BLaER1 treated with 17β-estradiol and CSF1 and Interleukin-3, amounts not matched to agents 10 nM and 100 nM (cell line): ENCODE results near the gene CREB3L2.

Experiments used
- H3K27ac ChIP-seq, 11 experiments: shearing (Covaris generic); formaldehyde crosslinking; 2 replicates each; pipeline ENCODE4 v1.8.1; 2022
- H3K27me3 ChIP-seq, 11 experiments: shearing (Covaris generic); formaldehyde crosslinking; 2 replicates each; pipeline ENCODE4 v1.8.1; 2022
- H3K36me3 ChIP-seq, 11 experiments: shearing (Covaris generic); formaldehyde crosslinking; 2 replicates each; pipeline ENCODE4 v1.8.1; 2022
- H3K4me1 ChIP-seq, 10 experiments: shearing (Covaris generic); formaldehyde crosslinking; 2 replicates each; pipeline ENCODE4 v1.8.1; 2022
- H3K4me2 ChIP-seq, 11 experiments: shearing (Covaris generic); formaldehyde crosslinking; 2 replicates each; pipeline ENCODE4 v1.8.1; 2022
- H3K4me3 ChIP-seq, 10 experiments: shearing (Covaris generic); formaldehyde crosslinking; 2 replicates each; pipeline ENCODE4 v1.8.1; 2022
- H3K9ac ChIP-seq, 11 experiments: shearing (Covaris generic); formaldehyde crosslinking; 2 replicates each; pipeline ENCODE4 v1.8.1; 2022
- H3K9me3 ChIP-seq, 11 experiments: shearing (Covaris generic); formaldehyde crosslinking; replicated peaks in 1 of 11; 2 replicates each; pipeline ENCODE4 v1.8.1; 2022
- H4K20me1 ChIP-seq, 11 experiments: shearing (Covaris generic); formaldehyde crosslinking; 2 replicates each; pipeline ENCODE4 v1.8.1; 2022
- Cebpa-rat ChIP-seq, 11 experiments: shearing (Covaris generic); IDR thresholded peaks; 2 replicates each; pipeline ENCODE4 v1.8.1; 2022

CREB3L2 gene

DNA sequence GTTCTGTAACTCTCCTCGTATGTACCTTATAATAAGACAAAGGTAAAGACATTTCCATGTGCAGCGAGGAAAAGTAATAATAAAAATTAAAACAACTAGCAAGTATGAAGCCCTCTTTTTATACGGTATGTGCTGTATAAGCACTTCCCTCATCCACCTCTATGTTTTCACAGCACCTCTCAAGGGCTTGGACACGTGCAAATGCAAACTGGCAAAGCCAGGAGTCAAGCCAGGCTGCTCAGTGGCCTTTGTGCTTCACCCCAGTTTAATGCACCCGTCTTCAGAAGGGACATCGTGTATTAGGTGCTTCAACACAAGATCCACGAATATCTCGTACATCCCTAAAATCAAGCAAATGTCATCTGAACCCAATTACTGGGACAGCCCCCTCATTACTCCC lies 153.8 kb downstream of the CREB3L2 start:
- H3K4me1 ChIP-seq, result peaks cover 19 to 36% (median 29%) of the 10 kb centered on the region in 10 experiments
- no peak overlapping the region for H3K27ac ChIP-seq
- TF ChIP-seq Cebpa-rat (IDR thresholded peaks at IDR 0.05), result no peak
- no peaks in the 10 kb centered on the region for H3K36me3 ChIP-seq
- H3K9ac ChIP-seq, result no peak overlapping the region; a peak in 2 of 22 replicates
- H4K20me1 ChIP-seq, result no peaks in the 10 kb centered on the region
- no peak overlapping the region for H3K4me3 ChIP-seq
- peaks cover 0 to 6% (median 0%) of the 10 kb centered on the region in 11 experiments; a peak in 1 of 22 replicates for H3K9me3 ChIP-seq
- peaks cover 36 to 52% (median 46%) of the 10 kb centered on the region in 11 experiments for H3K27me3 ChIP-seq
- H3K4me2 ChIP-seq, result peak overlapping the region in 7 of 11 experiments; percentile 96 to 100 (median 99); a peak in 9 of 22 replicates

DNA sequence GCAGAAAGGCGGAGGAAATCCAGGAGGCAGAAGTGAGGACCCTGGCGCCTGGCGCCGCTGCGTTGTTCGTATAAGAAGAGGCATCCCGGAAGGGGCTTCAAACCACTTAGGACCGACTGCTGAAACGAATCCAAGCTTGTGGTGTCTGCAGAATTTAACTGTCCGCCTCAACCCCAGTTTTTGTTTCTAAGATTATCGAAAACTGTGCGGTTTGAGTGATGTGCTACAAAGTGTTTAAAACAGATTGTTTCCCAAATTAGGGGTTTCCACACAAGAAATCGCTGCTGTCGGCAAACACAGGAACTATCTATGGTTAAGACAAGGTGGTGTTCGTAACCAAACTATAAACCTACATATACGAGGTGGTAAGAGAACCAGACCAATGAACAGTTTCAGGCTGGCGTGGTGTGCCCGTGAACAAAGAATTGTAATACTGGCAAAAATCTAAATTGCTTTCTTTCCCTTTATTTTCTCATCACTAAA lies 154.3 kb downstream of the CREB3L2 start:
- H3K4me1 ChIP-seq, result peaks cover 19 to 36% (median 29%) of the 10 kb centered on the region in 10 experiments
- peak overlapping the region; percentile 50 to 75 (median 64); a peak in 20 of 22 replicates for H3K9ac ChIP-seq
- peak overlapping the region; percentile 96 to 100 (median 99) for H3K4me2 ChIP-seq
- H4K20me1 ChIP-seq, result no peaks in the 10 kb centered on the region
- H3K27me3 ChIP-seq, result peaks cover 36 to 52% (median 46%) of the 10 kb centered on the region in 11 experiments
- peak overlapping the region in 7 of 11 experiments; percentile 2 to 45 (median 36); a peak in 6 of 22 replicates for H3K27ac ChIP-seq
- peaks cover 0 to 6% (median 0%) of the 10 kb centered on the region in 11 experiments; a peak in 1 of 22 replicates for H3K9me3 ChIP-seq
- H3K4me3 ChIP-seq, result peak overlapping the region; percentile 56 to 77 (median 69)
- TF ChIP-seq Cebpa-rat (IDR thresholded peaks at IDR 0.05), result no peak
- no peaks in the 10 kb centered on the region for H3K36me3 ChIP-seq

DNA sequence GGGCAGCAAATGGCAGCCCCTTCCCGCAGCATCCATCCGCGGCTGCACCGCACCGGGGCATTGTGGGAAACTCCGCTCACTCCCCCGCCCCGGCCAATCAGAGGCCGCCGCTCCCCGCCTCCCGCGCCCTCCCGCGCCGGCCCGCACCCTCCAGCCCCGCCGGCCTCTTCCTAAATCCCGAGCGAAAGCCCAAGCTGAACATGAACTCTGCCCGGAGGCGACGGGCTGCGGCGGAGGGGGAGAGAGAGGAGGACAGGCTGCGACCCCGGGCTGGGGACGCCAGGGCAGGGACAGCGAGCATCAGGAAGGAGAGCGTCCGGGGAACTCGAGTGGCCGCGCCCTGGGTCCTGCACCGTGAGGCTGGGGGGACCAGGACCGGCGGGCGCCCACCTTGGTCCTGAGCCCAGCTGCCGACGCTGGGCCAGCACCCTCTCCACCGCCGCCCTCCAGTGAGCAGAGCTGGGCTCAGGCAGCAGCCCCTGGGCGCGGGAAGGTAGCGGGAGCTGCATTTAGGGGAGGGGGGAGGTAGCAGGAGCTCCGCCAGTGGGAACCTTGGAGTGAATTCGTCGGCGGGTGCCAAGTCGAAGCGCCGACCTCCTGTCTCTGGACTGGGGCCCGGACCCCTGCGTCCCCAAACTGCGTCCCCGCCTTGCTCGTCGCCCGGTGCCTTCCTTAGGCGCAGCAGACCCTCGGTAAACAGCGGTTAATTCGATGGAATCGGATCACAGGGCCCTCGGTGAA lies 154.9 kb downstream of the CREB3L2 start, which contains the start of gene DGKI:
TSS of gene DGKI (minus strand) at position 148 of the 741 bp plus-strand sequence.
- peak within 1 kb of the TSS; percentile 50 to 75 (median 64); a peak in 21 of 22 replicates for H3K9ac ChIP-seq

DNA sequence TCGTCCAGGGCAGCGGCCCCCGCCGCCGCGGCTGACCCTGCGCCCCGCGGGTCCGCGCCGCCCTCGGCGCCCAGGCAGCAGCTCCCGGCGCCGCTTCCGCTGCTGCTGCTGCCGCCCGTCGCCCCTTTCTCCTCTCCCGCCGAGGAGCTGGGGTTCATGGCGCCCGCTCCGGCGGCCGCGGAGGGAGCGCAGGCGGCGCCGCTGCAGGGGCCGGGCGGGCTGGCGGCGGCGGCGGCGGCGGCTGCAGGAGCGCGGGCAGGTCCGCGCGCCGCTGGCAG lies 155.4 kb downstream of the CREB3L2 start:
- Histone ChIP-seq H3K4me3 (peak overlapping the region; percentile 56 to 77 (median 69)), H3K4me1 (peaks cover 19 to 36% (median 29%) of the 10 kb centered on the region in 10 experiments), H3K27me3 (peaks cover 36 to 52% (median 46%) of the 10 kb centered on the region in 11 experiments), H3K9ac (peak overlapping the region; percentile 50 to 75 (median 64); a peak in 20 of 22 replicates), H3K27ac (peak overlapping the region in 4 of 11 experiments; percentile 6 to 45 (median 18); a peak in 1 of 22 replicates), H3K9me3 (peaks cover 0 to 6% (median 0%) of the 10 kb centered on the region in 11 experiments; a peak in 1 of 22 replicates), H4K20me1 (no peaks in the 10 kb centered on the region), H3K36me3 (no peaks in the 10 kb centered on the region), H3K4me2 (peak overlapping the region; percentile 96 to 100 (median 99))
- no peak for TF ChIP-seq Cebpa-rat (IDR thresholded peaks at IDR 0.05)

More for the DNA sequence above, 154.9 kb downstream of the CREB3L2 start, which contains the start of gene DGKI:
- H3K36me3 ChIP-seq, result no peaks in the 10 kb centered on the region
- no peak for TF ChIP-seq Cebpa-rat (IDR thresholded peaks at IDR 0.05)
- peak within 1 kb of the TSS in 8 of 11 experiments; percentile 2 to 45 (median 32); a peak in 7 of 22 replicates for H3K27ac ChIP-seq
- no peaks in the 10 kb centered on the region for H4K20me1 ChIP-seq
- peak within 1 kb of the TSS; percentile 96 to 100 (median 99) for H3K4me2 ChIP-seq
- peaks cover 0 to 6% (median 0%) of the 10 kb centered on the region in 11 experiments; a peak in 1 of 22 replicates for H3K9me3 ChIP-seq
- H3K4me3 ChIP-seq, result peak within 1 kb of the TSS; percentile 56 to 77 (median 69)
- H3K27me3 ChIP-seq, result peaks cover 36 to 52% (median 46%) of the 10 kb centered on the region in 11 experiments
- H3K4me1 ChIP-seq, result peaks cover 19 to 36% (median 29%) of the 10 kb centered on the region in 10 experiments

GRCh38 chr7:137844677-137845425 lies 157.0 kb downstream of the CREB3L2 start:
- H3K9ac ChIP-seq, result no peak overlapping the region
- no peak for TF ChIP-seq Cebpa-rat (IDR thresholded peaks at IDR 0.05)
- H3K36me3 ChIP-seq, result no peaks in the 10 kb centered on the region
- no peak overlapping the region for H3K27ac ChIP-seq
- H3K4me1 ChIP-seq, result peaks cover 19 to 36% (median 29%) of the 10 kb centered on the region in 10 experiments
- H3K9me3 ChIP-seq, result no peaks in the 10 kb centered on the region
- H3K27me3 ChIP-seq, result peaks cover 36 to 52% (median 46%) of the 10 kb centered on the region in 11 experiments
- no peaks in the 10 kb centered on the region for H4K20me1 ChIP-seq
- peak overlapping the region in 7 of 11 experiments; percentile 9 to 99 (median 26); a peak in 12 of 22 replicates for H3K4me2 ChIP-seq
- H3K4me3 ChIP-seq, result no peak overlapping the region

- no peak overlapping the region for H3K27ac ChIP-seq
- H3K4me3 ChIP-seq, result no peak overlapping the region
- peaks cover 2 to 13% (median 8%) of the 10 kb centered on the region in 11 experiments; a peak in 21 of 22 replicates for H3K27me3 ChIP-seq
- no peaks in the 10 kb centered on the region for H4K20me1 ChIP-seq
- H3K36me3 ChIP-seq, result no peaks in the 10 kb centered on the region
- peaks cover 0 to 3% (median 0%) of the 10 kb centered on the region in 11 experiments; a peak in 1 of 22 replicates for H3K9me3 ChIP-seq
- H3K9ac ChIP-seq, result no peak overlapping the region
- H3K4me1 ChIP-seq, result peaks cover 0 to 17% (median 6%) of the 10 kb centered on the region in 10 experiments; a peak in 6 of 20 replicates
- TF ChIP-seq Cebpa-rat (IDR thresholded peaks at IDR 0.05), result no peak
- no peak overlapping the region for H3K4me2 ChIP-seq
Measured at GRCh38 chr7:137839903-137840779, 161.7 kb downstream of the CREB3L2 start.

- no peak overlapping the region for H3K27ac ChIP-seq
- H3K9me3 ChIP-seq, result peaks cover 4 to 11% (median 7%) of the 10 kb centered on the region in 11 experiments
- no peak overlapping the region for H3K4me3 ChIP-seq
- H3K4me2 ChIP-seq, result no peak overlapping the region
- H3K36me3 ChIP-seq, result peaks cover 0 to under 1% (median 0%) of the 10 kb centered on the region in 11 experiments; a peak in 1 of 22 replicates
- no peak overlapping the region for H3K9ac ChIP-seq
- no peak for TF ChIP-seq Cebpa-rat (IDR thresholded peaks at IDR 0.05)
- H4K20me1 ChIP-seq, result no peaks in the 10 kb centered on the region
- H3K4me1 ChIP-seq, result peaks cover 0 to 17% (median 0%) of the 10 kb centered on the region in 10 experiments; a peak in 4 of 20 replicates
- no peaks in the 10 kb centered on the region; a peak in 1 of 22 replicates for H3K27me3 ChIP-seq
Measured at GRCh38 chr7:137838706-137839315, 163.1 kb downstream of the CREB3L2 start.
